T-helper 17 cell (primary cell): ENCODE data around the gene GGT6. TPM values are rescaled to one million over a fixed set of nuclear protein-coding genes. Genes with fewer than 3 reads are reported as not detected.
"Not testable (repeated sequence)": the region's sequence is repeated elsewhere in the genome, so short reads cannot be mapped to it uniquely, and the experiment has no call there.

Experiments used
- ATAC-seq: fragments of 150-1000 bp; cut with Tn5 transposase; 2 replicates; pipeline ENCODE4 v1.10.0; 2021; ENCODE audit warnings: mild to moderate bottlenecking, moderate library complexity
- DNase-seq, 3 donors: peaks; one replicate each; pipeline versions ENCODE4 v3.0.0 to v3.0.0-alpha.2; 2020 to 2021
- H3K9me3 ChIP-seq: one replicate; pipeline ENCODE4 v1.7.0; 2013; ENCODE audit warnings: low read length, mild to moderate bottlenecking; ENCODE audit not compliant: control insufficient read depth, poor library complexity, severe bottlenecking
- H3K27ac Mint-ChIP-seq: one replicate; pipeline ENCODE4 v1.8.0; 2022; ENCODE audit warnings: mild to moderate bottlenecking, moderate library complexity, mixed read lengths
- H3K27me3 Mint-ChIP-seq: one replicate; pipeline ENCODE4 v1.8.0; 2022; ENCODE audit warnings: mixed read lengths
- H3K36me3 Mint-ChIP-seq: one replicate; pipeline ENCODE4 v1.8.0; 2022; ENCODE audit warnings: low read depth, mixed read lengths
- H3K4me1 Mint-ChIP-seq: one replicate; pipeline ENCODE4 v1.8.0; 2022; ENCODE audit warnings: mild to moderate bottlenecking, mixed read lengths
- H3K4me3 Mint-ChIP-seq: one replicate; pipeline ENCODE4 v1.8.0; 2022; ENCODE audit warnings: mild to moderate bottlenecking, moderate library complexity, mixed read lengths
- total RNA-seq, 4 donors: library from RNA in 2 of 4; stranded (reverse) in 2 of 4; gene quantifications; one replicate each; pipeline ENCODE4 v1.2.3 and lab custom pipeline; 2022 to 2026

Gene GGT6
- total RNA-seq, 2 donors from 2014 or later, result not detected

DNA sequence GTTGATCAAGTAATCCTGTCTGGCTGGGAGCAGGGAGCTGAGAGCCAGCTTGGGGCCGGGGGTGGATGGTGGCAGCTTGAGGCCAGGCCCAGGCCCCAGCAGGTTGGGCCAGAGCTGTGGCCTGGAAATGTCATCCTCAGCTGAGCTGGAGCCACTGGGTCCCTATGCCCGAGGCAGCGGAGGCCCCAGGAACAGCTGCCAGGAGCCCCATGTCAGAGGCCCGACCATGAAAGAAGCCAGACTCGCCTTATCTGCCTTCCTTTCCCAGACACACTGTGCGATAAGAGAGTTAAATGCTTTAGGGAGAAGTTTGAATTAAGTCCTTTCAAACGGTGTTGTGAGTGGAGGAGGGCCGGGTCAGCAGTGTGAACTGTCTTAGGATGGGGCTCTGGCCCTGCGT is 27.4 kb upstream of the GGT6 start:
- Mint-ChIP-seq H3K4me1 (peaks cover 9% of the 10 kb centered on the region), H3K36me3 (peaks cover 2% of the 10 kb centered on the region), H3K27ac (no peak overlapping the region), H3K27me3 (peaks cover 59% of the 10 kb centered on the region), H3K4me3 (no peak overlapping the region)
- H3K9me3 ChIP-seq, result no peaks in the 10 kb centered on the region
- ATAC-seq (no peak), DNase-seq (no peak)

DNA sequence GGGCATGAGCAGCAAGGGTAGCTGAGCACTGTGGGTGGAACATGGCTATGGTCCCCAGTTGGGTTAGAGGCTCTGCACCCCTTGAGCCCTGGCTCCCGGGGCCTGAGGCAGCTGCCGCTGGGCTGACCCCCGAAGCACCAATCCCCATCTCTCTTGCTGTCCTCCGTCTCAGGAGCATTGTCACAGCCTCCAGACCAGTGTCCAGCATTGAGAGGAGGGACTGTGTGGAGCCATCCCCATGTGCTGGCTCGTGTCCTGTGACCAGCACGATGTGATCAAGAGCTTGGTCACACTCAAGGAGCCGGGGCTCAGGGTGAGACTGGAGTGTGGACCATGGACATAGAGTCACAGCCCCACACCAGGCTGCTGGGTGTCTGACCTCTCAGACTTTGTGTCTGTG is 26.8 kb upstream of the GGT6 start:
- DNase-seq, result no peak
- Mint-ChIP-seq H3K4me1 (peaks cover 9% of the 10 kb centered on the region), H3K4me3 (peak overlapping the region; percentile 76), H3K27ac (no peak overlapping the region), H3K27me3 (peaks cover 59% of the 10 kb centered on the region), H3K36me3 (peaks cover 5% of the 10 kb centered on the region)
- ATAC-seq, result no peak
- H3K9me3 ChIP-seq, result no peaks in the 10 kb centered on the region

DNA sequence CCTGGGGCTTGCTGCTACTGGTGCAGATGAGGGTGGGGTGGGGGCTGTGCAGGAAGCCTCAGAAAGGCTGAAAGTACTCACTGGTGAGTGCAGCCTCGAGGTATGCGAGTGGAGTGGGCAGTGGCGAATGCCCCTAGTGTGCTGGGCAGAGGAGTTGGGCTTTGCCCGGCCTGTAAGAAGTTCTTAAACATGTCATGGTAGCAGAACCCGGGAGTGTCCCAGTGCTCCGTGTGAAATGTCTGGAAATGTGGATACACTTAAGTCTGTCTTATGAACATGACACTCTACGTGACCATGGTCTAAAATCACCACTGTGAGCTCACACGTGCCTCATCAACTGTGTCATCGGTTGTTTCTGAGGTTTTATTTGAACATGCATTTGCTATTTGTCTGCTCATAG is 25.7 kb upstream of the GGT6 start:
- Mint-ChIP-seq H3K4me1 (peaks cover 9% of the 10 kb centered on the region), H3K27me3 (peaks cover 68% of the 10 kb centered on the region), H3K4me3 (no peak overlapping the region), H3K36me3 (peaks cover 7% of the 10 kb centered on the region), H3K27ac (peak overlapping the region; percentile 87)
- ATAC-seq, result no peak
- DNase-seq, result no peak
- no peaks in the 10 kb centered on the region for H3K9me3 ChIP-seq

DNA sequence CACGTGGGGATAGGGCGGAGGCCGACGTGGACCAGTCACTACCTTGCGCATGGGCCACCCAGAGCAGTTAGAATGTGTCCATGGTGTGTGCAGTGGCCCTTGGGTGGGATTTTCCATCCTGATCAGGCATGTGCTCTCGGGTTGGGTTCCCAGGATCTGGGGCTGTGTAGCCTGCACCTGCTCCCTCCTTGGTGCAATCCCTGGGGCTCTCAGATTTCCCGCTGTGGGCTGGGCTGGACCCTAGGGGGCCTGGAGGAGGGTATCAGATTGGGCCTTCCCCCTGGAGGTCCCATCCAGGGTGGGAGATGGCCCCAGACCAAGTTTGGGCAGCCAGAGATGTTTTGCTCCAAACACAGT is 25.2 kb upstream of the GGT6 start:
- peaks cover 8% of the 10 kb centered on the region for H3K36me3 Mint-ChIP-seq
- peaks cover 8% of the 10 kb centered on the region for H3K4me1 Mint-ChIP-seq
- ATAC-seq, result no peak
- H3K4me3 Mint-ChIP-seq, result peak overlapping the region; percentile 63
- no peaks in the 10 kb centered on the region for H3K9me3 ChIP-seq
- no peak for DNase-seq
- H3K27me3 Mint-ChIP-seq, result peaks cover 67% of the 10 kb centered on the region
- no peak overlapping the region for H3K27ac Mint-ChIP-seq

DNA sequence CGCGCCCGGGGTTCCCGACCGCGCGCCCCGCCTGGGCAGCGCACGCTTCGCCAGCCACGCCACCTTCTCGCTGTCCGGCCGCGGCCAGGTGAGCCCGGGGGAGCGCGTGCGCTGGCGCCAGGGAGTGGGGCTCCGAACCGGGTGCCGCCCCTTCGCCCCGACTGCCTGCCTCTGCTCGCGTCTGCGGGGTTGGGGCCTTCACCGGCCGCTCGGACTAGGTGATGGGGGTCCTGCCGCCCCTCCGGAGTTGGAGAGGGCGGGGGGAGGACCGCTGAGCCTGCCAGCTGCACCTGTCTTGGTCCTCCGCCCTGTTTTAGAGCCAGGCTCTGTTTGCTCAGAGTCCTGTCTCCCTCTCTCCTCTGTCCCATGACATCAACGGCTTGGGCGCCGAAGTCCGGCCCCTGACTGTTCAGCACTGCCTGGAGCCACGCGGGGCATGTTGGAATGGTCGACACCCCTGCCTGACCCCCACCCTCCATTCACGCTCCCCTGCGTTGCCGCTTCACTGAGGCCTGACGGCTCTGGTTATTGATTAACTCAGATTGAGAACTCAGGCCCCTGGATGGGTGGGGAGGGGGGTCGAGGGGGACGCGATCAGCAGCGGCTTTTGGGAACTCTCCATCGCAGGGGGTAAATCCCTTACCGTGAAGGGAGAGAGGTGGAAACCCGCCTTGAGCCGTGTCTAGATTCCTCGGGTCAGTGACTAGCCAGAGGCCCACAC is 24.7 kb upstream of the GGT6 start:
- DNase-seq, result no peak
- H3K36me3 Mint-ChIP-seq, result peaks cover 8% of the 10 kb centered on the region
- H3K27ac Mint-ChIP-seq, result no peak overlapping the region
- H3K27me3 Mint-ChIP-seq, result peaks cover 61% of the 10 kb centered on the region
- H3K4me1 Mint-ChIP-seq, result peaks cover 5% of the 10 kb centered on the region
- H3K9me3 ChIP-seq, result no peaks in the 10 kb centered on the region
- peak overlapping the region; percentile 63 for H3K4me3 Mint-ChIP-seq
- no peak for ATAC-seq

DNA sequence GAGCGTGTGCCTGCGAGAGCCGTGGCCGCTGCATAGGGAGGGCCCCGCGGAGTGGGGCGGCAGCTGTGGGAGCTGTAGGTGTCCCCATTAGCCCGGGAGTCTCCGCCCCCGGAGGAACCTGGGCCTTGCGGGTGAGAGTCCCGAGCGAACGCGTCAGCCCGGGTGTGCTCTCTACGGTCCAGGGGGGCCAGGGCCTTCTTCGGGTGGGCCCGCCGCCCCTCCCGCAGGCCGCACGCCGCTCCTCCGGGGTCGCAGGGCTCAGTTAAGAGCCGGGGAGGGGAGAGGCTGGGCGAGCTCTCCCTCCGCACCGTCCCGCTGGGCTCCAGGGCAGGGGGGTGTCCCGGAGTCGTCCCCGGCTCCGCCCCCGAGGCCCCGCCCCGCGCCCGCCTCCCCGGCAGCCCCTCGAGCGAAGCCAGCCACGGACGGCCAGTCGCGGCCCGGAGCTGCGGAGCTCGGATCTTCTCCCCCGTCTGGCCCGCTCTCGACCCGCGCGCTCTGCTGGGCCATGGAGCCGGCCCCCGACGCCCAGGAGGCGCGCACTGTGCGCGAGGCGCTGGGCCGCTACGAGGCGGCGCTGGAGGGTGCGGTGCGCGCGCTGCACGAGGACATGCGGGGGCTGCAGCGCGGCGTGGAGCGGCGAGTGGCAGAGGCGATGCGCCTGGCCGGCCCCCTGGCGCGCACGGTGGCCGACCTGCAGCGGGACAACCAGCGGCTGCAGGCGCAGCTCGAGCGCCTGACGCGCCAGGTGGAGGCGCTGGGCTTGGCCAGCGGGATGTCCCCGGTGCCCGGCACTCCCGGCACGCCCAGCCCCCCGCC is 23.9 kb upstream of the GGT6 start, which contains the start of gene SMTNL2:
TSS of gene SMTNL2 (plus strand) at position 429 of the 816 bp plus-strand sequence. CDS start at position 506, 77 bp downstream.
- Mint-ChIP-seq H3K4me1 (peaks cover 5% of the 10 kb centered on the region), H3K27ac (no peak within 1 kb of the TSS), H3K27me3 (peaks cover 60% of the 10 kb centered on the region), H3K36me3 (peaks cover 8% of the 10 kb centered on the region), H3K4me3 (peak within 1 kb of the TSS; percentile 87)
- ATAC-seq (peak; percentile 61), DNase-seq (no peak)
- no peaks in the 10 kb centered on the region for H3K9me3 ChIP-seq

DNA sequence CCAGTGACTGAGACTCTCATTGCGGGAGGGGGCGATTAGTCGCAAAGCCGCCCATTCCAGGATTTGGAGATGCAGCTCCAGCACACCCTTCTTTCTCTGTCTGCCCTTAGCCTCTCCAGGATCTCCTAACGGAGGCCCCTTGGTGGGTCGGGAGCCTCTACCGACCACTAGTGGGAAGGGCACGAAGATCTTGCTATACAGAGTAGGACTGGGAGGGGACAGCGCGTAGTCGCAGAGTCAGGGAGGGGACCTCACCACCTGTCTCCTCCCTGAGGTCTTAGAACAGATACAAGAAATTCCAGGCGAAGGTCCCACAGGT is 23.4 kb upstream of the GGT6 start:
- Mint-ChIP-seq H3K36me3 (peaks cover 8% of the 10 kb centered on the region), H3K4me1 (peaks cover 5% of the 10 kb centered on the region), H3K27me3 (peaks cover 58% of the 10 kb centered on the region), H3K4me3 (peak overlapping the region; percentile 87), H3K27ac (no peak overlapping the region)
- H3K9me3 ChIP-seq, result no peaks in the 10 kb centered on the region
- ATAC-seq (peak; percentile 76), DNase-seq (no peak)

DNA sequence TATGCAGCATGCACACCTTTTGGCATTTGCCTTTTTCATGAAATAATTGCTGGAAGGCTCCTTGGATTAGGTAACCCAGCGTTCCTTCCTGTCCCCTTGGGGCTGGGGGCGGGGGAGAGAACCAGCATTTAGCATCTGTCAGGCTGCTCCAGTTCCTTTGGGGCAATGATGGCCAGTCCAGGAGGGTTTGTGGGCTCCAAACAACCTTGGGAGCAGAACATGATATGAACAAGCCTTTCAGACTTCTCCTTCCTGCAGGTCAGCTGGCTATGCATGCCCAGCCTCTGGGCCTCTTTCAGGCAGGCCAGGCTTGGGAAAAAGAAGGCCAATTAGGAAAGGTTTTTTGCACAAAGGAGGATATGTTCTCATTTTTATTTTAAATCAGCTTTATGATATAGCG is 22.8 kb upstream of the GGT6 start:
- Mint-ChIP-seq H3K27ac (no peak overlapping the region), H3K36me3 (peaks cover 8% of the 10 kb centered on the region), H3K4me1 (peaks cover 5% of the 10 kb centered on the region), H3K27me3 (peaks cover 53% of the 10 kb centered on the region), H3K4me3 (peak overlapping the region; percentile 87)
- no peak for ATAC-seq
- H3K9me3 ChIP-seq, result no peaks in the 10 kb centered on the region
- no peak for DNase-seq

DNA sequence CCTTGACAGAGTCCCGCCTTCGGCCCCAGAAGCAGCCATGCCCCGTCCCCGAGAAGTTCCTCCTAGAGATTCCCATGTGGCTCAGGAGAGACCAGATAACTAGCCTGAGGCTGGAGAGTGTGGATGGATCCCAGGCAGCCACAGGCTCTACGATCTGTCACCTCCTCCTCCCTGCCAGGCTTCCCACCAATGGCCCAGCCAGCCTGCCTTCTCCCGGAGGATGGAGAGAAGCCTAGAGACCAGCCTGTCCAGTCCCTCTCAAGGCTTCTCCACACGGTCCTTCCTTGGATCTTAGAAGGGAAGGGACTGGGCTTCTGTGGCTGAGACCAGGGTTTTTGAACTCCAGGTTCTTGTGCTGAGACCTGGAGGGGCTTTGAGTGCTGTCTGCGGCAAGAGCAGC is 22.3 kb upstream of the GGT6 start:
- H3K27me3 Mint-ChIP-seq, result peaks cover 52% of the 10 kb centered on the region
- ATAC-seq (no peak), DNase-seq (no peak)
- H3K4me1 Mint-ChIP-seq, result peaks cover 5% of the 10 kb centered on the region
- peaks cover 8% of the 10 kb centered on the region for H3K36me3 Mint-ChIP-seq
- no peaks in the 10 kb centered on the region for H3K9me3 ChIP-seq
- no peak overlapping the region for H3K27ac Mint-ChIP-seq
- H3K4me3 Mint-ChIP-seq, result no peak overlapping the region

DNA sequence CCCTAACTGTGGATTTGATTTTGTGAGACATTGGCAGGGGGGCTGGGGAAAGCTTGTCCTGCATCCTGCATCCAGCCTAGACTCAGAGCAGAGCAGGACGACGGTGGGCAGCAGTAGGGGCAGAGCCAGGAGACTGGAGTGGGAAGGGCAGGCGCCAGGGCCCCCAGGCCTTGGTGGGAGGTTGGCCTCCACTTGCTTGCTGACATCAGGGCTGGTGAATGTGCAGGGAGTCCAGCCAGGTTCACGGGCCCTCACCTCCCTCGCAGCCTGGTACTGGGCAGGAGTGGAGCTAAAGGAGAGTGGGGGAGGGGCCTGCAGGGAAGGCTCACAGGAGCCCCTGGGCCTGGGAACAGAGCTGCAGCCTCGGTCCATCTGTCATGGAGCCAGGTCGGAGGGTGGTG is 21.7 kb upstream of the GGT6 start:
- Mint-ChIP-seq H3K4me3 (no peak overlapping the region), H3K36me3 (peaks cover 8% of the 10 kb centered on the region), H3K27ac (no peak overlapping the region), H3K4me1 (peaks cover 5% of the 10 kb centered on the region), H3K27me3 (peaks cover 52% of the 10 kb centered on the region)
- ATAC-seq, result no peak
- no peaks in the 10 kb centered on the region for H3K9me3 ChIP-seq
- no peak for DNase-seq

DNA sequence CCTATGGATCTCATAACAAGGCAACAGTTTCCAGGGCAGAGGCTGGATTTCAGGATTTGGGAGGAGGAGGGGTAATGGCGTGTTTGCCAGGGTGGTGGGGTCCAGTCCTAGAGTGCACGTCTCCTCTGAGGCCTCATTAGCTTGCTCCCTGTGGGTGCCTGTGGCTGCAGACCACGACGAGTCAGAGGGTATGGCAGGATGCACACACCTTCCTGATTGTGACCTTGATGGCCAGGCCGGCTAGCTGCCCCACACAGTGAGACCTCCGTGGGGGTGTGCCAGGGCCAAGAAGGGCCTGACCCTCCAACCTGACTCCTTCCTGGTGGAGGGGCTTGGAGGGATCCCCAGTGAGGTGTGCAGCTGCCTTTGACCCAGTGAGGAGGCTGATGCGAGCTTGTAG is 19.9 kb upstream of the GGT6 start:
- H3K4me3 Mint-ChIP-seq, result no peak overlapping the region
- H3K36me3 Mint-ChIP-seq, result peaks cover 8% of the 10 kb centered on the region
- H3K27me3 Mint-ChIP-seq, result peaks cover 35% of the 10 kb centered on the region
- ATAC-seq (no peak), DNase-seq (no peak)
- H3K27ac Mint-ChIP-seq, result no peak overlapping the region
- H3K9me3 ChIP-seq, result no peaks in the 10 kb centered on the region
- peaks cover 2% of the 10 kb centered on the region for H3K4me1 Mint-ChIP-seq

DNA sequence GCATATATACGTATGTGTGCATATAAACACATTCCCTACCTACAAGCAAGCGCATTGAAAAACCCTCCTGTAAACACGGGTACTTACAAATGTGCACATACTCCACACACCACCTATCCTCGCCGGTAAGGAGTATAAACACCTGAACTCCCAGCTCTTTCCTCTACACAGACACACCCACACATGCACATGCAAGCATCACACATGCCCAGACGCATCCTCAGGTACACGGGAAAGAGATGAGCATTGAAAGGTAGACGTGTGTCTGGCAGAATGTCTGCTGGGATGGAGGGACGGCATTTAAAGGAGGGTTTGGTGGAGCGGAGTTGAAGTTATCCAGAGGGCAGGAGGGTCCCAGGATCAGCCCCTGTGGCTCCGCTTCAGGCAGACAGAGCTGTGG is 19.3 kb upstream of the GGT6 start:
- no peak for ATAC-seq
- no peak overlapping the region for H3K27ac Mint-ChIP-seq
- H3K36me3 Mint-ChIP-seq, result peaks cover 7% of the 10 kb centered on the region
- no peak for DNase-seq
- H3K27me3 Mint-ChIP-seq, result peaks cover 32% of the 10 kb centered on the region
- H3K4me3 Mint-ChIP-seq, result no peak overlapping the region
- no peaks in the 10 kb centered on the region for H3K9me3 ChIP-seq
- H3K4me1 Mint-ChIP-seq, result peaks cover 2% of the 10 kb centered on the region

DNA sequence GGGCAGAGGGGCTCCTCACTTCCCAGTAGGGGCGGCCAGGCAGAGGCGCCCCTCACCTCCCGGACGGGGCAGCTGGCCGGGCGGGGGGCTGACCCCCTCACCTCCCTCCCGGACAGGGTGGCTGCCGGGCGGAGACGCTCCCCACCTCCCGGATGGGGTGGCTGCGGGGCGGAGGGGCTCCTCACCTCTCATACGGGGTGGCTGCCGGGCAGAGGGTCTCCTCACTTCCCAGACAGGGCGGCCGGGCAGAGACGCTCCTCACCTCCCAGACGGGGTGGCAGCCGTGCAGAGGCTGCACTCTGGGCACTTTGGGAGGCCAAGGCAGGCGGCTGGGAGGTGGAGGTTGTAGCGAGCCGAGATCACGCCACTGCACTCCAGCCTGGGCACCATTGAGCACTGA is 18.0 kb upstream of the GGT6 start:
- H3K27ac Mint-ChIP-seq, H3K36me3 Mint-ChIP-seq, ATAC-seq, DNase-seq, H3K9me3 ChIP-seq, H3K4me1 Mint-ChIP-seq, H3K4me3 Mint-ChIP-seq: not testable (repeated sequence)
- peaks cover 26% of the 10 kb centered on the region for H3K27me3 Mint-ChIP-seq
